Thymus (tissue), 14 donors: ENCODE measurements around the gene KEL. TPM values are rescaled to one million over a fixed set of nuclear protein-coding genes. Genes with fewer than 3 reads are reported as not detected.

Experiments
- DNase-seq, 9 donors: peaks; one replicate each; pipeline ENCODE4 v3.0.0-alpha.2; 2013; ENCODE audit warnings: low spot score in 9 of 9, low read depth in 6 of 9, missing footprints in 1 of 9
- H3K27ac ChIP-seq, 2 donors: one replicate each; pipeline ENCODE4 v1.5.1; 2013; ENCODE audit warnings: control low read depth in 1 of 2, low read depth in 1 of 2, low read length in 1 of 2, mild to moderate bottlenecking in 1 of 2, moderate library complexity in 1 of 2
- H3K27me3 ChIP-seq, 2 donors: one replicate each; pipeline ENCODE4 v1.5.1; 2013; ENCODE audit warnings: low read length in 1 of 2; ENCODE audit not compliant: control insufficient read depth in 2 of 2, insufficient read depth in 1 of 2
- H3K36me3 ChIP-seq, 2 donors: one replicate each; pipeline ENCODE4 v1.5.1; 2013; ENCODE audit warnings: low read length in 1 of 2, mild to moderate bottlenecking in 1 of 2, moderate library complexity in 1 of 2; ENCODE audit not compliant: control insufficient read depth in 2 of 2, insufficient read depth in 2 of 2
- H3K4me1 ChIP-seq, 2 donors: one replicate each; pipeline ENCODE4 v1.5.1; 2013; ENCODE audit warnings: low read length in 2 of 2; ENCODE audit not compliant: control insufficient read depth in 2 of 2, insufficient read depth in 2 of 2
- H3K4me3 ChIP-seq, 2 donors: one replicate each; pipeline ENCODE4 v1.5.1; 2013; ENCODE audit warnings: low read length in 2 of 2, control low read depth in 1 of 2, mild to moderate bottlenecking in 1 of 2
- H3K9me3 ChIP-seq, 2 donors: one replicate each; pipeline ENCODE4 v1.5.1; 2013; ENCODE audit warnings: low read length in 1 of 2, mild to moderate bottlenecking in 1 of 2; ENCODE audit not compliant: control insufficient read depth in 2 of 2, insufficient read depth in 1 of 2
- WGBS: extraction: QIAGEN DNeasy Blood & Tissue Kit; methylation state at CpG from one replicate; pipeline ENCODE4 v1.1.7; 2013; 5-methylcytosine and 5-hydroxymethylcytosine counted together
- long read RNA-seq, 10 donors: transcript quantifications; one replicate each; lab custom pipeline, GENCODE V29; 2026
- polyA plus RNA-seq: library from polyadenylated mRNA; stranded (reverse); fragments of 200-250 nt; gene quantifications from one replicate; pipeline ENCODE4 v1.2.3, GENCODE V29; 2013
- total RNA-seq: library from RNA; stranded (reverse); fragments of 120-200 nt; gene quantifications from one replicate; pipeline ENCODE4 v1.2.4, GENCODE V29; 2013
- donor health status: healthy.

The KEL gene, protein sequence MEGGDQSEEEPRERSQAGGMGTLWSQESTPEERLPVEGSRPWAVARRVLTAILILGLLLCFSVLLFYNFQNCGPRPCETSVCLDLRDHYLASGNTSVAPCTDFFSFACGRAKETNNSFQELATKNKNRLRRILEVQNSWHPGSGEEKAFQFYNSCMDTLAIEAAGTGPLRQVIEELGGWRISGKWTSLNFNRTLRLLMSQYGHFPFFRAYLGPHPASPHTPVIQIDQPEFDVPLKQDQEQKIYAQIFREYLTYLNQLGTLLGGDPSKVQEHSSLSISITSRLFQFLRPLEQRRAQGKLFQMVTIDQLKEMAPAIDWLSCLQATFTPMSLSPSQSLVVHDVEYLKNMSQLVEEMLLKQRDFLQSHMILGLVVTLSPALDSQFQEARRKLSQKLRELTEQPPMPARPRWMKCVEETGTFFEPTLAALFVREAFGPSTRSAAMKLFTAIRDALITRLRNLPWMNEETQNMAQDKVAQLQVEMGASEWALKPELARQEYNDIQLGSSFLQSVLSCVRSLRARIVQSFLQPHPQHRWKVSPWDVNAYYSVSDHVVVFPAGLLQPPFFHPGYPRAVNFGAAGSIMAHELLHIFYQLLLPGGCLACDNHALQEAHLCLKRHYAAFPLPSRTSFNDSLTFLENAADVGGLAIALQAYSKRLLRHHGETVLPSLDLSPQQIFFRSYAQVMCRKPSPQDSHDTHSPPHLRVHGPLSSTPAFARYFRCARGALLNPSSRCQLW
- total RNA-seq (2.7 TPM), polyA plus RNA-seq (2.6 TPM)
- long read RNA-seq, donor 1 = 0 reads
- long read RNA-seq, donor 2 = 0 reads
- long read RNA-seq, donor 3 = 0 reads
- long read RNA-seq, donor 4 = 0 reads
- long read RNA-seq, donor 5, partial matches to known transcripts = 0 of 3 reads
- long read RNA-seq, donor 5, other reads (novel, unspliced or antisense) = 0 of 3 reads
- long read RNA-seq, donor 6 = 0 reads
- long read RNA-seq, donor 7 = 0 reads
- long read RNA-seq, donor 8 = 0 reads
- long read RNA-seq, donor 9 = 0 reads
- long read RNA-seq, donor 10 = 0 reads

- no peaks in the 10 kb centered on the region for H3K9me3 ChIP-seq
- no peaks in the 10 kb centered on the region for H3K36me3 ChIP-seq
- no peaks in the 10 kb centered on the region for H3K4me1 ChIP-seq
- WGBS = 92% methylated on average over 9 of the region's 9 CpGs
- H3K27ac ChIP-seq = no peak within 1 kb of the TSS
- no peak within 1 kb of the TSS for H3K4me3 ChIP-seq
- no peaks in the 10 kb centered on the region for H3K27me3 ChIP-seq
- no peak for DNase-seq
Measured at GRCh38 chr7:142961973-142962926, at the start of gene KEL. Gene KEL (minus strand): TSS chr7:142962363. CDS start chr7:142962206, 157 bp downstream.

DNA sequence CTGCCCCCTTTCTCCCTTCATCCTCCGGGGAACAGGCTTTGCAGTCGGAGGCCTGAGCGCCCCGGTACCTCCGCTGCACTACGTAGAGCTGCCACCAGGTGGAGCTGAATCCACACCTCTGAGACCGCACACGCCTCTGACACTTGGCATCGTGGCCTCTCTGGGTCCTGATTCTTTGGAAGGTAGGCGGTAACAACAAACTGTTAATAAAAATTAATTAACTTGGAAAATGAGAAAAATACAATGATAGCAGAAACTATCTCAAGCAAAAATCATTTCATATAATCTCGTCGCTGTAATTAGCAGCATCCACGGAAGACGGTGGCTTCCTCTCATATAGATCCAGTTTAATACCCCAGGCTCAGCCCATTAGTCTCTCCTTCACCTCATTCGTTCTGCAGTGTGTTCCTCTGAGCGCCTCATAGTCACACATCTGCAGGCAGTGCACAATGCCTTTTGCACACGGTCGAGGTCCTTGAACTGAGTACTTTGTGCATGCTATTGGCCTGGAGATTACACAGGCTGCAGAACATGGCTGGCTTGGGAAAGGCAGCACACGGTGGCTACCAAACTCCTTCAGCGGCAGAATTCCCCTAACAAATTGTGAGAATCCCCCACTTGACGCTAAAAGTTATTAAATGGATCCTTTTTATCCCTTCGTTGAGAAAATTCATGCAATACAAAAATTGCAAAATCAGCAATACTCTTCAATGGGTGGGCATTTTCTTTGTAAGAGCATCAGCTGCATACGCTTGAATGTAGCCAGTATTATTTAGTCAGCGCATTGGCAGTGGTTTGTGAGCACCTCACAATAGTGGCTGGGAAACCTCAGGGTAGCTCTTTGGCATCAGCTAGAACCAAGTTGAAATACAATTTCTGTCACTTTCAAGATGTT lies 46.1 kb upstream of the KEL start:
- Histone ChIP-seq H3K36me3 (no peaks in the 10 kb centered on the region), H3K9me3 (no peaks in the 10 kb centered on the region), H3K27ac (no peak overlapping the region), H3K4me1 (peaks cover under 1 to 15% of the 10 kb centered on the region in 2 donors), H3K4me3 (no peak overlapping the region), H3K27me3 (no peaks in the 10 kb centered on the region)
- DNase-seq = peak; percentile 60 to 89 (median 79)
- 55% methylated on average over 24 of the region's 24 CpGs for WGBS

DNA sequence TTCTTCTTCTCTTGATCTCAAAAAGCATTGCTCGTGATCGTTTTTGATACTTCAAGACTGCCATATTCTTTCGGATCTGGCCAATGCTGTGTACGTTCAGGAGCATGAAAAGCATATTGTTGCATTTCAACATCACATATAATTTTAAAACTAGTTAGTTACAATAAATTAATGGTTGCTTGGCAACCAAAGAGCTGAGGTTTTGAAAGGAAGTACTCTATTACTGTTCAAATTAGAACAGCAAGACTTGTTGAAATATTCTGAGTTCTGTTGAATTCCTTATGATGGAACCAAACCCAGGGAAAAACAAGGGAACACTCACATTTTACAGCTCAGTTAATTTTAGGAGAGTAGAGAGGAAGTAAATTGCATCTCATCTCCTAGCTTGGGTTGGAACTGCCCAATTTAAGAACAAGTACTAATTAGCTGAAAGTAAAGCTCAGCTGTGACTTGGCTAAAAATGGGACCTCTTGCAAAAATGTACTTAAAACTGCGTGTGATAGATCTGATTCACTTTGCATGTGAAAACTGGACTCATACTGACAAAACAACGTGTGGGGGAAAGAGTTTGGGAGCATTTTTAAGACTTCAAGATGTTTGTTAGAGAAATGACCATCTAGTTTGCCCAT lies 43.6 kb upstream of the KEL start:
- Histone ChIP-seq H3K27ac (no peak overlapping the region), H3K36me3 (no peaks in the 10 kb centered on the region), H3K4me1 (peaks cover 5 to 20% of the 10 kb centered on the region in 2 donors), H3K4me3 (no peak overlapping the region), H3K9me3 (no peaks in the 10 kb centered on the region), H3K27me3 (no peaks in the 10 kb centered on the region)
- WGBS = 93% methylated on average over 6 of the region's 6 CpGs
- no peak for DNase-seq

- no peak overlapping the region for H3K4me3 ChIP-seq
- no peak overlapping the region for H3K27ac ChIP-seq
- no peaks in the 10 kb centered on the region for H3K9me3 ChIP-seq
- peak; percentile 27 to 81 (median 62) for DNase-seq
- no peaks in the 10 kb centered on the region for H3K27me3 ChIP-seq
- H3K4me1 ChIP-seq = peaks cover 5 to 20% of the 10 kb centered on the region in 2 donors
- WGBS = 37% methylated on average over 6 of the region's 6 CpGs
- H3K36me3 ChIP-seq = no peaks in the 10 kb centered on the region
Measured at GRCh38 chr7:143003393-143004051, 41.4 kb upstream of the KEL start.

DNA sequence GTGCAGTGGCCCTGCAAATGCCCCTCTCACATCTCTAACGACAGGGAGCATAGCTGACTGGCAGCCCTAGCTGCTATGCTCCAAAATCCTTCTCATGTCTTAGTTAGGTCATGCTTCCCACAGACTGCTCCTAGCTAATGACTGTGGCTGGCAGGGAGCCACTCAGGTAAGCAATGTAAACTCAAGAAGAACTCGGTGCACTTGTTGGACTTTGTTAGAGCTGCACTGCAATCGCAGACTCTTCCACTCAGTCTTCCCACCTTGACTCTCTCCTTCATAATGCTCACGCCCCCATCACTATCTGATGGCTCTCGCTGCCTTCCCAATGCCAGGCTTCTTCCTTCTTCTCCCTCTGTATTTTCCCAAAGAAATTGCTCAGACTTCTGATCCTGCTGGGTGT lies 40.7 kb upstream of the KEL start:
- WGBS = 93% methylated on average over 5 of the region's 5 CpGs
- peak in 1 of 9 donors; percentile 15 for DNase-seq
- Histone ChIP-seq H3K36me3 (no peaks in the 10 kb centered on the region), H3K9me3 (no peaks in the 10 kb centered on the region), H3K4me1 (peaks cover 5 to 20% of the 10 kb centered on the region in 2 donors), H3K4me3 (no peak overlapping the region), H3K27ac (peak overlapping the region in 1 of 2 donors; percentile 5), H3K27me3 (no peaks in the 10 kb centered on the region)

- H3K4me3 ChIP-seq = no peak overlapping the region
- peak in 1 of 9 donors; percentile 38 for DNase-seq
- peaks cover 5 to 20% of the 10 kb centered on the region in 2 donors for H3K4me1 ChIP-seq
- H3K27me3 ChIP-seq = no peaks in the 10 kb centered on the region
- 57% methylated on average over 3 of the region's 3 CpGs for WGBS
- H3K27ac ChIP-seq = no peak overlapping the region
- H3K9me3 ChIP-seq = no peaks in the 10 kb centered on the region
- no peaks in the 10 kb centered on the region for H3K36me3 ChIP-seq
Measured at GRCh38 chr7:143002106-143002505, 39.9 kb upstream of the KEL start.

- H3K27ac ChIP-seq = no peak overlapping the region
- no peaks in the 10 kb centered on the region for H3K9me3 ChIP-seq
- H3K4me3 ChIP-seq = no peak overlapping the region
- no peaks in the 10 kb centered on the region for H3K36me3 ChIP-seq
- H3K4me1 ChIP-seq = peaks cover 5 to 20% of the 10 kb centered on the region in 2 donors
- WGBS = over 99% methylated on average over 2 of the region's 2 CpGs
- no peaks in the 10 kb centered on the region for H3K27me3 ChIP-seq
- no peak for DNase-seq
Measured at GRCh38 chr7:143000648-143001047, 38.5 kb upstream of the KEL start.
